ENCODE data around the gene WDR45B. TPM values are rescaled to one million over a fixed set of nuclear protein-coding genes. Genes with fewer than 3 reads are reported as not detected.

The WDR45B gene
- total RNA-seq, 1 donor from 2014 or later = 41.4 TPM

DNA sequence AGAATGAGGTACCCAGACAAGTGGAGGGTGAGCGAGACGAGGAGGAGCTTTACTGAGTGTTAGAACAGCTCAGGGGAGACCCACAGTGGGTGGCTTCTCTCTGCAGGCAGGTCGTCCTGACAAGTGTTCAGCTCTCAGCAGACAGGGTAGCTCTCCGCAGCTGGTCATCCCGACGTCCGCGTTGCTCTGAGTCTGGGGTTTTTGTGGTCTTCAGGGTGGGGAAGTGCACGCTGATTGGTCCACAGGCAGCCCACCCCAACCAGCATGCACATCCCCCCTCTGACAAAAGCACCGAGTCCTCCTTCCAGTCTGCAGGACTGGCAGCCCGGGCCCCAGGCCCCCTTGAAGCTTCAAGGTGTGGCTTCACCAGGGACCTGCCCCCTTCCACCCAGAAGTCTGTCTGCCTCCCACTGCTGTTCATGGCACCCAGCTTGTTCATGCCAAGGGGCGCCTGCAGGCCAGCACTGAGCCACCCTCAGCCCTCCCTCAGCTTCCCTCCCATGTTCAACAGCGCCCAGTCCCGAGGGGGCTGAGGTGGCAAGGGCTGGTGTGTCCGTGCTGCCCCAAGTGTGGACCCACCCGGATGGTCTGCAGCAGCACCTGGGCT is 19.9 kb upstream of the WDR45B start:
- no peak overlapping the region for H3K4me3 ChIP-seq
- H3K4me1 ChIP-seq = peaks cover 28% of the 10 kb centered on the region
- DNase-seq = no peak
- H3K36me3 ChIP-seq = no peaks in the 10 kb centered on the region
- TF ChIP-seq, protein P1, sequence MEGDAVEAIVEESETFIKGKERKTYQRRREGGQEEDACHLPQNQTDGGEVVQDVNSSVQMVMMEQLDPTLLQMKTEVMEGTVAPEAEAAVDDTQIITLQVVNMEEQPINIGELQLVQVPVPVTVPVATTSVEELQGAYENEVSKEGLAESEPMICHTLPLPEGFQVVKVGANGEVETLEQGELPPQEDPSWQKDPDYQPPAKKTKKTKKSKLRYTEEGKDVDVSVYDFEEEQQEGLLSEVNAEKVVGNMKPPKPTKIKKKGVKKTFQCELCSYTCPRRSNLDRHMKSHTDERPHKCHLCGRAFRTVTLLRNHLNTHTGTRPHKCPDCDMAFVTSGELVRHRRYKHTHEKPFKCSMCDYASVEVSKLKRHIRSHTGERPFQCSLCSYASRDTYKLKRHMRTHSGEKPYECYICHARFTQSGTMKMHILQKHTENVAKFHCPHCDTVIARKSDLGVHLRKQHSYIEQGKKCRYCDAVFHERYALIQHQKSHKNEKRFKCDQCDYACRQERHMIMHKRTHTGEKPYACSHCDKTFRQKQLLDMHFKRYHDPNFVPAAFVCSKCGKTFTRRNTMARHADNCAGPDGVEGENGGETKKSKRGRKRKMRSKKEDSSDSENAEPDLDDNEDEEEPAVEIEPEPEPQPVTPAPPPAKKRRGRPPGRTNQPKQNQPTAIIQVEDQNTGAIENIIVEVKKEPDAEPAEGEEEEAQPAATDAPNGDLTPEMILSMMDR (IDR thresholded peaks at IDR 0.05; ENCODE audit: borderline replicate concordance) = no peak
- no peaks in the 10 kb centered on the region for H3K9me3 ChIP-seq (replicated peaks)
- no peaks in the 10 kb centered on the region for H3K27me3 ChIP-seq (ENCODE audit: low read depth)
- H3K27ac ChIP-seq (replicated peaks) = peak overlapping the region; percentile 80
- intact Hi-C loops (cut with micrococcal nuclease) = no loop called here

DNA sequence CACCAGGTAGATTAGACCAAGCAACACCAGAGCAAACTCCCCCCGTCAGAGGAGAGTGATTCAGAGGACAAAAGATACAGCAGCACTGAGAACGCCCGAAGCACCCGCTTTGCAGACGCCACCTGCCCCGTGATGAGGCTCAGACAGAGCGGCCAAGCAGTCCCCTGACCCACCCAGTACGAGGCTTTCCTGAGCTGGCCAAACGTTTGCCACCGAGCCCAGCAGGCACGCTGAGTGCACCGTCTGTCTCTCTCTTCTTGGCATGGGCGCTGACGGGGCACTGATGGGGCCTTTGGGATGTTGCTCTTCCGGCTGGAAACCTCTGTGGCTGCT is 19.4 kb upstream of the WDR45B start:
- Histone ChIP-seq H3K36me3 (no peaks in the 10 kb centered on the region), H3K27ac (replicated peaks) (no peak overlapping the region), H3K9me3 (replicated peaks) (no peaks in the 10 kb centered on the region), H3K4me3 (no peak overlapping the region), H3K4me1 (peaks cover 28% of the 10 kb centered on the region), H3K27me3 (ENCODE audit: low read depth) (no peaks in the 10 kb centered on the region)
- intact Hi-C loops (cut with micrococcal nuclease) = no loop called here
- TF ChIP-seq, protein P1 (IDR thresholded peaks at IDR 0.05; ENCODE audit: borderline replicate concordance) = no peak
- DNase-seq = no peak

DNA sequence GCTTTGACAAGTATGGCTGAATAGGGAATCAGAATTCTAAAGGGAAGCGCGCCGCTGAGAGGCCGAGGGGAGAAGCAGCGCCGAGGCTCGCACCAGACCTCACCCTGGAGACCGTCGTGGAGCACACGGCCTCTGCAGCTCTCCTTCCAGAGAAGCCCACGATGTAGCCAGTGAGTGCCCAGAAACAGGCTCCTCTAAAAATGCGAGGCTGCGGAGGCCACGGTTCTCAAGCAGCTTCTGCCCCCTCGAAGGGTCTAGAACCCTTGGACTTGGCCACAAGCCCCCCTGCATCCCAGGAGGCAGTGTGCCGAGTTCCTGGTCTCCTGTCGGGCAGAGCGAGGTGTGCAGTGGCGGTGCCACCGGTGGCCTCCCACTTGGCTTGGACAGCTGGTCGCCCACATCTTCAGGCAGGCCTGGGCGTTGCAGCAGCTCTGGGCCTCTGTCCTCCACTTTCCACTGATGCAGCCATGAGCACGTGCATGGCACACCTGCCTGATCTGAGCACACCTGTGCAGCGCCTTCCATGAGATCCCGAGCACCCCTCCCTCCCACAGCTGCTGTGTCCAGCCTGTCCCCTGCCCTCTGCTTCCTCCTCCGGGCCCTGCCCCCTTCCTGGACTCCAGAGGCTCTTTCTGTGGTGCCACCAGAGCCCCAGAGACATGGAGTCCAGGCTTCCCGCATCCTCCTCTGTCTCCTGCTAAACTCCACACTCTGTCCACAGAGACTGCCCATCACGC is 18.9 kb upstream of the WDR45B start:
- no peak overlapping the region for H3K27ac ChIP-seq (replicated peaks)
- H3K36me3 ChIP-seq = no peaks in the 10 kb centered on the region
- intact Hi-C loops (cut with micrococcal nuclease) = no loop called here
- H3K4me3 ChIP-seq = no peak overlapping the region
- no peaks in the 10 kb centered on the region for H3K9me3 ChIP-seq (replicated peaks)
- H3K27me3 ChIP-seq (ENCODE audit: low read depth) = no peaks in the 10 kb centered on the region
- TF ChIP-seq, protein P1 (IDR thresholded peaks at IDR 0.05; ENCODE audit: borderline replicate concordance) = no peak
- H3K4me1 ChIP-seq = peaks cover 28% of the 10 kb centered on the region
- no peak for DNase-seq

DNA sequence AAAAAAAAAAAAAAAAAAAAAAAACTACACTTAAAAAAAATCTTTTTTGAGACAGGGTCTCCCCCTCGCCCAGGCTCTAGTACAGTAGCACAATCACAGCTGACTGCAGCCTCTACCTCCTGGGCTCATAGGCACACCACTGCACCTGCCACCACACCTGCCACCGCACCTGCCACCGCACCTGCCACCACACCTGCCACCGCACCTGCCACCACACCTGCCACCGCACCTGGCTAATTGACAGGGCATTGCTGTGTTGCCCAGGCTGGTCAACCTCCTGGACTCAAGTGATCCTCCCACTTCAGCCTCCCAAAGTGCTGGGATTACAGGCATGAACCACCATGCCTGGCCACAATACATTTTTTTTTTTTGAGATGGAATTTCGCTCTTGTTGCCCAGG is 17.6 kb upstream of the WDR45B start:
- DNase-seq = no peak
- intact Hi-C loops (cut with micrococcal nuclease) = no loop called here
- peaks cover 5% of the 10 kb centered on the region for H3K36me3 ChIP-seq
- no peak overlapping the region for H3K27ac ChIP-seq (replicated peaks)
- no peak overlapping the region for H3K4me3 ChIP-seq
- TF ChIP-seq, protein P1 (IDR thresholded peaks at IDR 0.05; ENCODE audit: borderline replicate concordance) = no peak
- H3K9me3 ChIP-seq (replicated peaks) = no peaks in the 10 kb centered on the region
- H3K4me1 ChIP-seq = peaks cover 26% of the 10 kb centered on the region
- H3K27me3 ChIP-seq (ENCODE audit: low read depth) = no peaks in the 10 kb centered on the region

DNA sequence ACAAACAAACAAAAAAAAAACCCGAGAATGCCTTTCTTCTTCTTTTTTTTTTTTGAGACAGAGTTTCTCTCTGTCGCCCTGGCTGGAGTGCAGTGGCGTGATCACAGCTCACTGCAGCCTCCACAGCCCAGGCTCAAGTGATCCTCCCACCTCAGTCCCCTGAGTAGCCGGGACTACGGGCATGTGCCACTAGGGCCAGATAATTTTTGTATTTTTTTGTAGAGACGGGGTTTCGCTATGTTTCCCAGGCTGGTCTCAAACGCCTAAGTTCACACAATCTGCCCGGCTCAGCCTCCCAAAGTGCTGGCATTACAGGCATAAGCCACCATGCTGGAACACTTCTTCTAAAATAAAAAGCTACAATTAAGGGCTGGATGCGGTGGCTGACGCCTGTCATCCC is 17.0 kb upstream of the WDR45B start:
- DNase-seq = no peak

More for the DNA sequence above, 17.0 kb upstream of the WDR45B start:
- peaks cover 11% of the 10 kb centered on the region for H3K36me3 ChIP-seq
- TF ChIP-seq, protein P1 (IDR thresholded peaks at IDR 0.05; ENCODE audit: borderline replicate concordance) = no peak
- H3K27ac ChIP-seq (replicated peaks) = no peak overlapping the region
- no peaks in the 10 kb centered on the region for H3K27me3 ChIP-seq (ENCODE audit: low read depth)
- intact Hi-C loops (cut with micrococcal nuclease) = no loop called here
- H3K9me3 ChIP-seq (replicated peaks) = no peaks in the 10 kb centered on the region
- H3K4me3 ChIP-seq = no peak overlapping the region
- H3K4me1 ChIP-seq = peaks cover 19% of the 10 kb centered on the region
